Fibroblast of the conjunctiva (primary cell): Measurements from ENCODE around the gene SNRNP70.
"Not testable (repeated sequence)": the region's sequence is repeated elsewhere in the genome, so short reads cannot be mapped to it uniquely, and the experiment has no call there.

Experiments used
- DNase-seq: peaks from one replicate; pipeline ENCODE4 v3.0.0-alpha.2; 2010; ENCODE audit warnings: low read depth

The SNRNP70 gene, protein sequence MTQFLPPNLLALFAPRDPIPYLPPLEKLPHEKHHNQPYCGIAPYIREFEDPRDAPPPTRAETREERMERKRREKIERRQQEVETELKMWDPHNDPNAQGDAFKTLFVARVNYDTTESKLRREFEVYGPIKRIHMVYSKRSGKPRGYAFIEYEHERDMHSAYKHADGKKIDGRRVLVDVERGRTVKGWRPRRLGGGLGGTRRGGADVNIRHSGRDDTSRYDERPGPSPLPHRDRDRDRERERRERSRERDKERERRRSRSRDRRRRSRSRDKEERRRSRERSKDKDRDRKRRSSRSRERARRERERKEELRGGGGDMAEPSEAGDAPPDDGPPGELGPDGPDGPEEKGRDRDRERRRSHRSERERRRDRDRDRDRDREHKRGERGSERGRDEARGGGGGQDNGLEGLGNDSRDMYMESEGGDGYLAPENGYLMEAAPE

GRCh38 chr19:49085020-49085867 is at the start of gene SNRNP70:
TSS of gene SNRNP70 (plus strand) at chr19:49085451. CDS start at chr19:49086415, 964 bp downstream.
- DNase-seq = peak; percentile 99

DNA sequence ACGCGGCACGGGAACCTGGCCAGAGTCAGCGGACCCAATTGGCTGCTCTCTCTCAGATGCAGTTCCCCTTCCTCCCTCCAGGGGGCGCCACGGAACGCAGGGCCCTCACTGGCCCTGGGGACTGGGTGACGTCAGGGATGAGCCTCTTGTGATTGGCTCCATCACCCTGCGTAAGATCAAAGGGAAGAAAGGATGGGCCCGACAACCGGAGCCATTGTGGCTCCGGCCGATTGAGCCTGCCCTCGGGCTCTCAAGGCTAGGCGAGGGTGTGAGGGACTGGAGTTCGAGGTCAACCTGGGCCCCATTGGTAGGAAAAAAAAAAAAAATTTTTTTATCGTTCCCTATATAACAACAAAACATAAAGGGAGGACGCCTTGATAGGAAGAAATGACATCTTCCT is 48.4 kb upstream of the SNRNP70 start, which contains the start of gene CGB1:
Gene CGB1, minus strand, starts transcription at position 81 of the 400 bp plus-strand sequence. CDS start 184 bp downstream, outside the sequence.
- DNase-seq = not testable (repeated sequence)

GRCh38 chr19:49038111-49038510 is 47.1 kb upstream of the SNRNP70 start:
- not testable (repeated sequence) for DNase-seq

GRCh38 chr19:49038557-49039276 is 46.5 kb upstream of the SNRNP70 start:
- DNase-seq = not testable (repeated sequence)

- not testable (repeated sequence) for DNase-seq
Measured at GRCh38 chr19:49039736-49040135, 45.5 kb upstream of the SNRNP70 start.

GRCh38 chr19:49042177-49042576 is 43.1 kb upstream of the SNRNP70 start:
- DNase-seq = no peak

DNA sequence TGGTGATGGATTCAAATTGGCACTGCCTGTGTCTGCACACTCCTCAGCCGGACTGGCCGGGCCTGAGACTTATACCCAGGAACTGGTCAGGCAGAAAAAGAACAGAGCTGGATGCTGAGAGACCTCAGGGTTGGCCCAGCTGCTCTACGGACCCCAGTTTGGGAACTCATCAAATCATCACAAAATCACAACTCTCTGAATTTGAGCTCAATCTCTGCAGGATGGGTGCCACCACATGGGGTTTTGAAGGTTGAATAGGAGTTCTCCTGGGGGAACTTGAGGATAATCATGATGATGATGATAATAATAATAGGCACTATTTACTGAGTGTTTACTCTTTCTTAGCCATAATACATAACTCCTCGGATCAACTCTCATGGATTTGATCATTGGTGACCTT is 42.6 kb upstream of the SNRNP70 start:
- not testable (repeated sequence) for DNase-seq

GRCh38 chr19:49043548-49043947 is 41.7 kb upstream of the SNRNP70 start, which contains the start of gene CGB5:
TSS of gene CGB5 (plus strand) at chr19:49043848. CDS start at chr19:49044210, 362 bp downstream.
- not testable (repeated sequence) for DNase-seq

- not testable (repeated sequence) for DNase-seq
Measured at GRCh38 chr19:49049011-49049410, 36.2 kb upstream of the SNRNP70 start, which contains the start of gene CGB8. TSS of gene CGB8 (minus strand) at chr19:49049111. CDS start at chr19:49048739, 372 bp downstream.

DNA sequence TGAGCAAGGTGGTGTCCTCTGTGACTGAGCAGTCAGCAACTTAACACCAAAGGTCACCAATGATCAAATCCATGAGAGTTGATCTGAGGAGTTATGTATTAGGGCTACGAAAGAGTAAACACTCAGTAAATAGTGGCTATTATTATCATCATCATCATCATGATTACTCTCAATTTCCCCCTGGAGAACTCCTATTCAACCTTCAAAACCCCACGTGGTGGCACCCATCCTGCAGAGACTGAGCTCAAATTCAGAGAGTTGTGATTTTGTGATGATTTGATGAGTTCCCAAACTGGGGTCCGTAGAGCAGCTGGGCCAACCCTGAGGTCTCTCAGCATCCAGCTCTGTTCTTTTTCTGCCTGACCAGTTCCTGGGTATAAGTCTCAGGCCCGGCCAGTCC is 35.4 kb upstream of the SNRNP70 start:
- DNase-seq = not testable (repeated sequence)

- DNase-seq = not testable (repeated sequence)
Measured at GRCh38 chr19:49050376-49051033, 34.7 kb upstream of the SNRNP70 start.

DNA sequence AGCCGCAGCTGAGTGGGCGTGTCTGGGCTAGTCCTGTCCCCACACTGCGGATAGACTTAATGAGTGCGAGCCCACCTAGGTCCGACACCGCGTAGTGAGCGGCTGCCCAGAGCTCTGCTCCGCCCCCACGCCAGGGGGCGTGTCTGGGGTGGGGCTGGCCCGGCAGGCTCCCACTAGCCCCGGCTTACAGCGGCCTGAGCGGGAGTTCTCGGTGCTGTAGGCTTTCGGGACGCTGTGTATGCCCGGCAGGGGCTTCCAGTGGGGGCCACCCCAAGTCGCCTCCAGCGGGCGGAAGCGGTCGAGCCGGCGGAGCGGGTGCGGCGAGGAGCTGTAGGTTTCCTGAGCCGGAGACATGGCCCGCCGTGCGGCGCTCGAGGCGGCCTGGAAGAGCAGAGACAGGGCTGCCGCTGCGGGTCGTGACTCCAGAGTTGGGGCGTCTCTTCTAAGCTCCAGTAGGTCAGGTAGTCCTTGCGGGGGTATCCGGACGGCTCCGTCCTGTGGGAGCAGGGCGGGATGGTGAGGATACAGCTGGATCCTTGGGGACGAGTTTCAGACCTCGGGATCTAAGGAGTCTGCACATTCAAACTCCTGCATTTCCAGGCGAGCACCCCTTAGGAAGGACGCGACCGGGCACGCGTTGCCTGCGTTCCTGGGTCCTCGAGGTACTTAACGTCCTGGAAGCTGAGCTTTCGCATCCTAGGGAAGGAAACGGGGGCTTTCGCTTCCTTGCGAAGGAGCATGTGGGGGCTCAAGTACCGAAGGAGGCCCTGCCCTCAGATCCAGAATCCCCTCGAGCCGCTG is 28.9 kb upstream of the SNRNP70 start:
- DNase-seq = no peak

GRCh38 chr19:49056902-49057596 is 28.2 kb upstream of the SNRNP70 start:
- not testable (repeated sequence) for DNase-seq

- peak; percentile 16 for DNase-seq
Measured at GRCh38 chr19:49057636-49058234, 27.5 kb upstream of the SNRNP70 start, which contains the start of gene CGB7. TSS of gene CGB7 (minus strand) at chr19:49057749. CDS start at chr19:49055375, 2,374 bp downstream.

DNA sequence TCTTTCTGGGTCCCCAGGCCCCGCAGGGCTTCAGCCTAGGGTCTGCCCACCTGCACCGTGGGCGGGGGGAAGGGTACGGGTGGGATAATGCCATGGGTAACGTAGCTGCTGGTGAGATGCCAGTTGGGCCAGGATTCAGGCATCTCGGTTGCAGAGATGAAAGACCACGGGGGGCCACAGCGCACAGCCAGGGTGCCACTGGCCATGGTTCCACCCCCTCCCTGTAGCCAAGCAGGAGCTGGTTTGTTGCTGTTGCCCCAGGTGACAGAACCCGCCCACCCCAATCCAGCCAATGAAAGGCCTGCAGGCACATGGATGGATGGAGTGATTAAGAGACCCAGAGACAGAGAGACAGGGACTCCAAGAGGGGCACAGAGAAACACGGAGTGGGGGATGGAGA is 26.7 kb upstream of the SNRNP70 start:
- no peak for DNase-seq

DNA sequence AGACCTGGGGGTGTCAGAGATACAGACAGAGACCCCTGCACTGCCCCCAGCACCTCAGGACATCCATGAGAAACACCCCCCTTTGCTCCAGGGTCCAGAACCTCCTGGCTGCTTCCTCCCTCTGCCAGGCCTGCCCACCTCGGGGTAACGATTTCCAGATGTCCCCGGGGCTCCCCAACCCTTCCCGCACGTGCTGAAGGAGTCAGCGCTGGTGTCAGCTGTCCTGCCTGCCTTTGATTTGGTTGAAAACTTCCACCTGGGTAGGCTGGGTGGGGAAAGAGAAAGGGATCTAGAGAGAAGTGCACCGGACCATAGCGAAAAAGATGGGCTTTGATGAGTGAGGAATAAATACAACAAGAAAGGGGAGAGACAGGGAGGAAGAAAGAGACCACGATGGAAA is 26.2 kb upstream of the SNRNP70 start:
- DNase-seq = no peak

- DNase-seq = no peak
Measured at GRCh38 chr19:49061000-49061399, 24.3 kb upstream of the SNRNP70 start.

GRCh38 chr19:49061445-49061844 is 23.8 kb upstream of the SNRNP70 start:
- DNase-seq = no peak

DNA sequence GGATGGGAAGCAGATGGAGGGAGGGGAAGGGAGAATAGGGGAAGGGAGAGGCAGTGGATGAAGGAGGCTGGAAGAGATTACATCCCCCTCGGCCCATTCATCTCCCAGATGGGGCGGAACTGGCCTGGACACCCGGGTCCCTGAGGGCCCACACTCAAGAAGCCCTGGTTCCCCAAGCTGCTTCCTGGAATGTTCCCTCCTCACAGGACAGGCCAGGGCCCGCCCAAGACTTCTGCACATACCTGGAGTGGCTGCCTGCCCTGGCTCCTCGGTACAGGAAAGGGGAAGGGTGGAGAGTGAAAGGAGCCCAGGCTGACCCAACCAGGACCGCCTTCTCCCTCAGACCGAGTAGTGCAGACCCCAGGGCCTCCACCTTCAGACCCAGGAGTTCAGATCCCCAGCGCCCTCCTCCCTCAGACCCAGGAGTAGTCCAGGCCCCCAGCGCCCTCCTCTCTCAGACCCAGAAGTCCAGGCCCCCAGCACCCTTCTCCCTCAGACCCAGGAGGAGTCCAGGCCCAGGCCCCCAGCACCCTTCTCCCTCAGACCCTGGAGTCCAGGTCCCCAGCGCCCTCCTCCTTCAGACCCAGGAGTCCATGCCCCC is 21.1 kb upstream of the SNRNP70 start:
- DNase-seq = no peak
